Non-pigmented ciliary epithelial cell (primary cell): ENCODE measurements around the gene WDCP.
"Not testable (repeated sequence)": the region's sequence is repeated elsewhere in the genome, so short reads cannot be mapped to it uniquely, and the experiment has no call there.

Source experiments
- DNase-seq: peaks from one replicate; pipeline ENCODE4 v3.0.0-alpha.2; 2010; ENCODE audit warnings: low read depth

The WDCP gene

DNA sequence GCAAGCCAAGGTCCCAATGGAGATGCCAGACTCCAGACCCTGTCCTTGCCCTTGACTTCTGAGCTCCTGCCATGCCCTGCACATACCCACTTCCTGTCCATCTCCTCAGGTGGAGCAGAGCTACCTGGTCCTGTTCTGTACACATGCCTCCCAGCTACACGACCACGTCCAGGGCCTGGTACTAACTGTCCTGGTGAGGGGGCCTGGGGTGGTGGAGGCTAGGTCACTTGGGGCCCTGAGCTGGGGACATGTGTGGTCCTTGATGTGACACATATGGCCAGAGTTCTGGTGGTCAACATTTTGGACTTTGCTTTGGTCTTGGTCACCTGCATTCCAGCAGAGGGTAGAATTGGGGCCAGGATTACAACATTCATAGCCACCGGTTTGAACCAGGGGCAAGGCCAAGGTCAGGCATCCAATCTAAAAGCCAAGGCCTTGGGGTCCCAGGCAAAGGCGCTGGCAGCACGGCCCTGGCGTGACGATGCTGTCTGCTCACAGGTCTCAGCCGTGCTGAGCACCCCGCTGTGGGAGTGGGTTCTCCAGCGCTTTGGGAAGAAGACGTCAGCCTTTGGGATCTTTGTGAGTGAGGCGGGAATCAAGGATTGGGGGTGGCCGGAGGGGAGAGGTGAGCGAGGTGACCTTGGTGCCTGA lies 24.7 kb downstream of the WDCP start:
- DNase-seq, result no peak

- DNase-seq, result no peak
These were observed 25.8 kb downstream of the WDCP start for GRCh38 chr2:24021122-24021998.

DNA sequence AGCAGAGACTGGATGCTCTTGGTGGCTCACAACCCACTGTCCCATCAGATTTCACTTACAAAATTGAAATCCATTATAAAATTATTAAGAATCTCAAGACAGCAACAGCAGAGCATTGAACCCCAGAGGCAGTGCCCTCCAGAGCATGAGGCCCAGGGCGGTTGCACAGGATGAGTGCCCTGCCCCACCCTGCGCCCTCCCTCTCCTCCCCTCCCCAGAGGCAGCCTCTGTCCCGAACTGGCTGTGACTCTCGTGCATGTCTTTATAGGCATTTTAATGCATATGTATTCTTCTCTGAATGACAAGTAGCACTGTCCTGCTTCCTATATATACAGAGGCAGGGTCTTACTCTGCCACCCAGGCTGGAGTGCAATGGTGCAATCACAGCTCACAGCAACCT lies 26.9 kb downstream of the WDCP start:
- DNase-seq, result no peak

DNA sequence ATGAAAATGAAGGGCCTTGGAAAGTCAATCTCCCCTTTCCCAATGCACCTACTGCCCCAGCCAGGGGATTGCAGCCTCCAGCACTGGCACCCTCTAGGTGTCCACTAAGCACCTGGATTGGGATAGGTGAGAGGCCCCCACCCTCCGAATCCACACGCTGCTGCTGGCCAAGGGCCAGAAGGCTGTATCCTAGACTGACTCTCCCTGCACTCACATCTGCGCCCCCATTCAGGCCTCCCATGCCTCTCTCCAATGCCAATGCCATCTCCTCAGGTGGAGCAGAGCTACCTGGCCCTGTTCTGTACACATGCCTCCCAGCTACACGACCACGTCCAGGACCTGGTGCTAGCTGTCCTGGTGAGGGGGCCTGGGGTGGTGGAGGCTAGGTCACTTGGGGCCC lies 27.5 kb downstream of the WDCP start:
- DNase-seq, result no peak

DNA sequence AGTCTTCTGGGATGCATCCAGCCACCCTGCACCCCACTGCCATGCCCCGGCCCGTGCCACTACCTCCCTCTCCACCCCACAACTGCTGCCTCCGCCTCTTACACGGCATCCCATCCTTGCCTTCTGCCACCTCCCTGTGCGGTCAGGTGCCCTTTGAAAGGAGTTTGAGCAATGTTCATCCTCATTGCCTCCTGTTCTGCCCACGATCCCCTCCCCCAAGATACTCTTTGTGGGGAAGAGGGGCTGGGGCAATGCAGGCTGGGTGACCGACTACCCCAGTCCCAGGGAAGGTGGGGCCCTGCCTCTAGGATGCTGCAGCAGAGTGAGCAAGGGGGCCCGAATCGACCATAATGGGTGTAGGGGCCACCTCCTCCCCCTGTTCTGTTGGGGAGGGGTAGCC lies 28.9 kb downstream of the WDCP start:
- DNase-seq, result no peak

DNA sequence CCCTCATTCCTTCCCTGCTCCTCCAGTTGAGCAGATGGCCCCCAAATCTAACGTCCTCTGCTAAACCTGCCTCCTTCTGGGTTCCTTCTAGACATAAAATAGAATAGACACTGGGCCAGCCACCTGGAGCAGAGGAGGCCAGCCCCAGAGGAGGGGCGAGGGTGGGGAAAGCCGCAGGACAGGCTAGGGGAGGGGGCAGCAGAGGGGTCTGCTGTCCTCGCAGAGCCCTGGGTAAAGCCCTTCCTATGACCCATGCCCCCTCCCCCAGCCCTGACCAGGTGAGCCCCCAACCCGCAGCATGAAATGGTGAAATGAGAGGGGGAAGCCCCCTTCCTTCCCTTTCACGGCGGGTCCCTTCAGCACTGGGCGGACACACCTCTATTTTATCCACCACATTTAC lies 29.5 kb downstream of the WDCP start:
- no peak for DNase-seq

- DNase-seq, result no peak
These were observed 30.1 kb downstream of the WDCP start for GRCh38 chr2:24016853-24017703.

DNA sequence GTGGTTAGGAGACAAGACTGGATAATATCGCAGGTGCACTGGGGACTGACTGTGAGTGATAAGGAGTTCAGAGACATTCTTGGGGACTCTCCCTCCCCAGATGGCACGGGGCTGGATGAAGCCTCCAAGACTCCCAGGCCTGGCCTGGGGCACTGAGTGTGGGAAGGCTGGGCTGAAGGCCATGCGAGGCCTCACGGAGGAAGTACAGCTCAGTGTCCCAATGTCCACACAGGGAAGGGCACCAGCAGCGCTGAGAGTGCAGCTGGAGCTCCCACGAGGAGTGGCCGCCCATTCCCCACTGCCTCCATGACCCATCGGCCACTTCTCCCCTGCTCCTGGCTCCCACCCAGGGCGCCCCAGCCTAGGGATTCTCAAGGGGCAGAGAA lies 30.8 kb downstream of the WDCP start:
- DNase-seq, result no peak

DNA sequence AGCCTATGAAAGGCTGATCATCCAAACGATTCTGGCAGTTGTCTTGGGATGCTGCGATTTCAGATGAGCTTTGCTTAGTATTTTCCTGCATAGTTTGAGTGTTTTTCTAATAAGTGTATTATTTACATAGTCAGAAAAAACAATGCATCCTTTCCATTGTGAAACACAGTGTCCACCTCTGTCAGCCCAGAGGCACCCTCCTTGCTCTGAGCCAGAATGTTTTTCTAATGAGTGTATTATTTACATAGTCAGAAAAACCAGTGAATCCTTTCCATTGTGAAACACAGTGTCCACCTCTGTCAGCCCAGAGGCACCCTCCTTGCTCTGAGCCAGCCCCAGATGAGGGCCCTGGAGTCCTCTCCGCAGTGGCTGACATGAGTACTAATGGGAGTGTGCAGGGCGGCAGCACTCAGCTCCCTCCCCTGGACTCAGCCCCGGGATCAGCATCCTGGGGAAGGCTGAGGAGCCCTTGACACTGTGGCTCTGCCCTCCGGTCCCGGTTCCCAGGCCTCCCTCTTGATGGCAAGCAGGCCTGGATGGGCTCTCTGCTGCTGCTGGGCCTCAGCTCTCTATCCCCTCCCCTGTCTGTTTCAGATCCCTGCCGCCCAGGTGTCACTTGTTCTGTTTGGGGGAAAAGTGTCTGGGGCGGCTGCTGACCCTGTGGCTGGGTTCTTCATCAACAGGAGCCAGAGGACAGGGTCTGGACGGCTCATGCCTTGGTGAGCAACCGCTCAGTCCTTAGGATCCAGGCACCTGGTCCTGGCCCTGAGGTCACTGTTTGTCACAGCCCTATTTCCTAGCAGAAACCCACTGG lies 31.4 kb downstream of the WDCP start:
- peak; percentile 37 for DNase-seq

- not testable (repeated sequence) for DNase-seq
These were observed 32.3 kb downstream of the WDCP start for GRCh38 chr2:24014902-24015301.

GRCh38 chr2:24012521-24013188 lies 34.5 kb downstream of the WDCP start:
- DNase-seq, result no peak

GRCh38 chr2:24011250-24012104 lies 35.7 kb downstream of the WDCP start:
- no peak for DNase-seq

DNA sequence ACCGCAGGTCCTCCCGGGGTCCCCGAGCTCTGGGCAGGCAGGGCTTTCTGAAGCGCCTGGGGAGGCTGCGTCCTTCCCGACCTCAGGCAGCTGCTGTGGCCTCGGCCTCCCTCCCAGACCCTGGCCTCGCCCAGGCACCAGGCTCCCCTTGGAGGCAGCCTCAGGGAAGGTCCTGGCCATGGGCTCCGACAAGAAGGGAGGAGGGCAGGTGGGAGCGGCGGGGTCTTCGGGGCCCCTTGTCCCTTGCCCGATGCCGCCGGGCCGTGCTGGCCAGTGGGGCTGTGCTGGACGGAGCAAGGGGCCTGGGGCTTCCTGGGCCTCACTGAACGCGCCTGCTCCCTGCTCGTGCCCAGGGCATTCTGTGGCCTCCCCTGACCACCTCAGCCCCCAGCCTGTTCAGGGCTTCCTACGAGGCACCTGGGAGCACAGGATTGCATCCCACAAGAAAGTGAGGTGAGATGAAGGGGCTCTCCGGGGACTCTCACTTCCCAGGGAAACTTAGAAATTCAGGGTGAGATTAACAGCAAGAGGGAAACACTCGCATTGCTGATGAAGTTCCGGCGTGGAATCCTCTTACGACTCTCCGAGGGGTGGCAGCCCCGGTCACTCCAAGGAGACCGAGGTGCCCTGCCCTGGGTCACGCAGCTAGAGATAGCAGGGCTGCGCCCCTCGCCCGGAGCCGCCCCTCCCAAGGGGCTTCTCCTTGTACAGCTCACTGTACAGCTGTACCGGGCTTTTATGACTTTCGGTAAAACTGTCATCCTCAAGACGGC lies 36.5 kb downstream of the WDCP start:
- no peak for DNase-seq

GRCh38 chr2:24009680-24010476 lies 37.3 kb downstream of the WDCP start, which contains the start of gene MFSD2B:
TSS of gene MFSD2B (plus strand) at chr2:24010085. CDS start at chr2:24010097, 12 bp downstream.
- no peak for DNase-seq

- DNase-seq, result no peak
These were observed 37.9 kb downstream of the WDCP start for GRCh38 chr2:24009367-24009679.

DNA sequence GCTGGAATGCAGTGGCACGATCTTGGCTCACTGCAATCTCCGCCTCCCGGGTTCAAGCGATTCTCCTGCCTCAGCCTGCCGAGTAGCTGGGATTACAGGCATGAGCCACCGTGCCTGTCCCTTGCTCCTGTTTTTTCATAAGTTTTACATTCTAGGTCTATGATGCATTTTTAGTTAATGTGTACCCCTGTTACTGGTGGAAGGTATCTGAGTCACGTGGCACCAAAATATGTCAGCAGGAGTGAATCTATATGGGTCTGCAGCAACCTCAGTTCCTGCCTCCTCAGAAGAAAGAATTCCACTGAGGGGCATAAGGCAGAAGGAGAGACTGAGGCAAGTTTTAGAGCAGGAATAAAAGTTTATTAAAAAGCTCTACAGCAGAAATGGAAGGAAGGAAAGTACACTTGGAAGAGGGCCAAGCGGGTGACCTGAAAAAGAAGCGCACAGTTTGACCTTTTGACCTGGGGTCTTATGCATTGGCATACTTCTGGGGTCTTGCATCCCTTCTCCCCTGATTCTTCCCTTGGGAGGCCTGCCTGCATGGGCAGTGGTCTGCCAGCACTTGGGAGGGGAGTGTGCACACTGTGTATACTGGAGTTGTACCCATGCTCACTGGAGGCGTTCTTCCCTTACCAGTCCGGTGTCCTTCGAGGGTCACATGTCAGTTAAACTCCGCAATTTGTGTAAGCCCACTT lies 38.4 kb downstream of the WDCP start:
- no peak for DNase-seq

DNA sequence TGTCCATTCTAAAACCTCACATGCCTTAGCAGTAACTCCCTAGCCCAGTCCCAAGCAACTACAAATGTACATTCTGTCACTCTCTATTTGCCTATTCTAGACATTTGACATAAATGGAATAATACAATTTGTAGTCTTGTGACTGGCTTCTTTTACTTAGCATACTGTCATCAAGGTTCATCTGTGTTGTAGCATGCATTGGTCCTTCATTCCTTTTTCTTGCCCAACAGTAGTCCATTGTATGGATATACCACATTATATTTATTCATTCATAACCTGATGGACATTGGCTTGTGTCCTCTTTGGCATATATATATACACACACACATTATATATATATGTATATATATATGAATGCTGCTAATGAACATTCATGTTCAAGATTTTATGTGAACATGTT lies 39.5 kb downstream of the WDCP start:
- DNase-seq, result no peak

GRCh38 chr2:23994567-23994966 lies 52.6 kb downstream of the WDCP start:
- no peak for DNase-seq
